PC-9 (cell line): ENCODE results near the gene HPGD. TPM values are rescaled to one million over a fixed set of nuclear protein-coding genes. Genes with fewer than 3 reads are reported as not detected.
A peak's percentile ranks its signal among the peaks of the same experiment; 100 is the strongest.
"Not testable (repeated sequence)": the region's sequence is repeated elsewhere in the genome, so short reads cannot be mapped to it uniquely, and the experiment has no call there.

ENCODE experiments used
- BruUV-seq: library from RNA; stranded (reverse); fragments of 400-500 nt; replicated peaks from 2 replicates; lab custom pipeline; 2021; lab: Mats Ljungman, UMichigan
- CTCF ChIA-PET: fragments of 300-600 bp; sonication (Branson Sonifier 250); formaldehyde crosslinking; loops from one replicate; lab custom pipeline; 2022; ENCODE audit warnings: antibody characterized with exemption; lab: Charles Lee
- POLR2A ChIA-PET: fragments of 300-600 bp; sonication (Branson Sonifier 250); formaldehyde crosslinking; loops from one replicate; lab custom pipeline; 2022; ENCODE audit warnings: antibody characterized with exemption; ENCODE audit not compliant: unreplicated experiment; lab: Charles Lee
- DNase-seq, 2 experiments: peaks; one replicate each; pipeline versions ENCODE4 v3.0.0 to v3.0.0-alpha.2; 2015 to 2022; ENCODE audit warnings: mixed read lengths in 1 of 2
- H2AFZ ChIP-seq: fragments of 200-600 bp; sonication (generic); 2 replicates; pipeline ENCODE4 v1.8.1; 2017; ENCODE audit warnings: antibody characterized with exemption
- H3F3A ChIP-seq: fragments of 200-600 bp; sonication (generic); 2 replicates; pipeline ENCODE4 v1.8.1; 2017; ENCODE audit warnings: antibody characterized with exemption, mild to moderate bottlenecking, low read depth; ENCODE audit not compliant: insufficient read depth
- H3K27ac ChIP-seq: fragments of 200-600 bp; sonication (generic); 2 replicates; pipeline ENCODE4 v1.6.1; 2016; ENCODE audit warnings: mixed run types
- H3K27me3 ChIP-seq: fragments of 200-600 bp; sonication (generic); 2 replicates; pipeline ENCODE4 v1.6.1; 2016; ENCODE audit warnings: low read depth, mixed run types; ENCODE audit not compliant: insufficient read depth
- H3K36me3 ChIP-seq: fragments of 200-600 bp; sonication (generic); 2 replicates; pipeline ENCODE4 v1.6.1; 2016; ENCODE audit warnings: low read depth, mixed run types
- H3K4me1 ChIP-seq: fragments of 200-600 bp; sonication (generic); replicated peaks from 2 replicates; pipeline ENCODE4 v1.6.1; 2016; ENCODE audit warnings: mixed run types; ENCODE audit not compliant: insufficient read depth
- H3K4me2 ChIP-seq: fragments of 200-600 bp; sonication (generic); 2 replicates; pipeline ENCODE4 v1.6.1; 2017; ENCODE audit warnings: mixed run types
- H3K4me3 ChIP-seq: fragments of 200-600 bp; sonication (generic); 2 replicates; pipeline ENCODE4 v1.6.1; 2016; ENCODE audit warnings: mixed run types
- H3K79me2 ChIP-seq: fragments of 200-600 bp; sonication (generic); 2 replicates; pipeline ENCODE4 v1.6.1; 2017; ENCODE audit warnings: low read depth, mixed run types
- H3K9me2 ChIP-seq: fragments of 200-600 bp; sonication (generic); 2 replicates; pipeline ENCODE4 v1.8.1; 2017; ENCODE audit warnings: mild to moderate bottlenecking; ENCODE audit not compliant: insufficient read depth
- H3K9me3 ChIP-seq: fragments of 200-600 bp; sonication (generic); 2 replicates; pipeline ENCODE4 v1.8.1; 2016; ENCODE audit warnings: low read depth; ENCODE audit not compliant: insufficient read depth
- H4K20me1 ChIP-seq: fragments of 200-600 bp; sonication (generic); 2 replicates; pipeline ENCODE4 v1.8.1; 2017; ENCODE audit not compliant: insufficient read depth
- EZH2 ChIP-seq: fragments of 200-600 bp; sonication (generic); IDR thresholded peaks from 2 replicates; pipeline ENCODE4 v1.8.0; 2017; ENCODE audit warnings: antibody characterized with exemption, low read depth
- intact Hi-C: fragments of 100-400 bp; cut with micrococcal nuclease; formaldehyde crosslinking; loops from one replicate; pipeline ENCODE4 v1.10.0; 2022; ENCODE audit not compliant: unreplicated experiment
- total RNA-seq: library from RNA; stranded (reverse); gene quantifications from 2 replicates; pipeline ENCODE4 v1.2.3, GENCODE V29; 2021
- TF ChIP-seq, protein P1 (sequence below): fragments of 200-600 bp; sonication (generic); conservative IDR thresholded peaks from 2 replicates; pipeline ENCODE4 v1.6.1; 2017; ENCODE audit warnings: mixed run types, antibody characterized with exemption, mild to moderate bottlenecking, moderate library complexity

Gene HPGD
- total RNA-seq, 1 experiment from 2014 or later, result 0.96 TPM

- Histone ChIP-seq H3F3A (no peaks in the 10 kb centered on the region), H3K27me3 (no peaks in the 10 kb centered on the region), H4K20me1 (no peaks in the 10 kb centered on the region), H3K27ac (no peak overlapping the region), H2AFZ (no peak overlapping the region), H3K4me1 (0 out of 2 replicates have a peak, but pooled peaks cover 9% of the 10 kb centered on the region), H3K79me2 (no peaks in the 10 kb centered on the region), H3K36me3 (no peaks in the 10 kb centered on the region), H3K9me3 (no peaks in the 10 kb centered on the region), H3K9me2 (no peaks in the 10 kb centered on the region), H3K4me3 (no peak overlapping the region), H3K4me2 (no peak overlapping the region)
- no TSS peak for BruUV-seq
- TF ChIP-seq EZH2, result no peak
- TF ChIP-seq, protein P1, sequence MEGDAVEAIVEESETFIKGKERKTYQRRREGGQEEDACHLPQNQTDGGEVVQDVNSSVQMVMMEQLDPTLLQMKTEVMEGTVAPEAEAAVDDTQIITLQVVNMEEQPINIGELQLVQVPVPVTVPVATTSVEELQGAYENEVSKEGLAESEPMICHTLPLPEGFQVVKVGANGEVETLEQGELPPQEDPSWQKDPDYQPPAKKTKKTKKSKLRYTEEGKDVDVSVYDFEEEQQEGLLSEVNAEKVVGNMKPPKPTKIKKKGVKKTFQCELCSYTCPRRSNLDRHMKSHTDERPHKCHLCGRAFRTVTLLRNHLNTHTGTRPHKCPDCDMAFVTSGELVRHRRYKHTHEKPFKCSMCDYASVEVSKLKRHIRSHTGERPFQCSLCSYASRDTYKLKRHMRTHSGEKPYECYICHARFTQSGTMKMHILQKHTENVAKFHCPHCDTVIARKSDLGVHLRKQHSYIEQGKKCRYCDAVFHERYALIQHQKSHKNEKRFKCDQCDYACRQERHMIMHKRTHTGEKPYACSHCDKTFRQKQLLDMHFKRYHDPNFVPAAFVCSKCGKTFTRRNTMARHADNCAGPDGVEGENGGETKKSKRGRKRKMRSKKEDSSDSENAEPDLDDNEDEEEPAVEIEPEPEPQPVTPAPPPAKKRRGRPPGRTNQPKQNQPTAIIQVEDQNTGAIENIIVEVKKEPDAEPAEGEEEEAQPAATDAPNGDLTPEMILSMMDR, result no peak
- POLR2A ChIA-PET, result no interaction called here
- no peak for DNase-seq
- intact Hi-C loops, result no loop called here
- CTCF ChIA-PET, result no interaction called here
Measured at GRCh38 chr4:174494726-174495125, 27.6 kb downstream of the HPGD start.

DNA sequence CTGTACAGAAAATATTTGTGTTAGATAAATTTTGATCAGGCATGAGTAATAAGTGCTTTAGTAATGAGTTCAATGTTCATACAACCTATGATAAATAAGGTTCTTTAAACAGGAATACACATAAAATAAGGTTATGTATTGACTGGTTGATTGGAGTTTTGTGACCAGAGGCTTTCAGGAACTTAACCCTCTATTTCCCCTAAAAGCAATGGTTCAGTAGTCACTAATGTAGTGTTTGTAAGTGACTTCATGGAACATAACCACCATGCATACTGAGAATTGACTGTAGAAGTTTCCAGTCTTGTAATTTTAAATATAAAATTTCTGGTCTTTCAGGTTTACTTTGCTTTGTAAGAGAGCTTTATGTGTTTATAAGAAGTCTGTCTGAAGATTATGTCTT lies 28.1 kb downstream of the HPGD start:
- Histone ChIP-seq H2AFZ (no peak overlapping the region), H3K4me1 (0 out of 2 replicates have a peak, but pooled peaks cover 9% of the 10 kb centered on the region), H3K27me3 (no peaks in the 10 kb centered on the region), H3K79me2 (no peaks in the 10 kb centered on the region), H3K4me3 (no peak overlapping the region), H3K9me3 (no peaks in the 10 kb centered on the region), H3K27ac (no peak overlapping the region), H3K36me3 (no peaks in the 10 kb centered on the region), H4K20me1 (no peaks in the 10 kb centered on the region), H3K9me2 (no peaks in the 10 kb centered on the region), H3K4me2 (no peak overlapping the region), H3F3A (no peaks in the 10 kb centered on the region)
- ChIA-PET CTCF (no interaction called here), POLR2A (no interaction called here)
- no peak for TF ChIP-seq EZH2
- TF ChIP-seq, protein P1, result no peak
- intact Hi-C loops, result no loop called here
- no peak for DNase-seq
- no TSS peak for BruUV-seq

- BruUV-seq, result no TSS peak
- H3K36me3 ChIP-seq, result no peaks in the 10 kb centered on the region
- DNase-seq, result no peak
- no peaks in the 10 kb centered on the region for H3K9me2 ChIP-seq
- no peak for TF ChIP-seq EZH2
- TF ChIP-seq, protein P1, result no peak
- H3K27me3 ChIP-seq, result no peaks in the 10 kb centered on the region
- no peaks in the 10 kb centered on the region for H3K9me3 ChIP-seq
- POLR2A ChIA-PET, result interaction anchor here (0.6 to 0.7 kb wide), 2 partner anchors 217 to 376 kb away, joined by 3 to 4 read pairs; no protein-coding TSS in a partner anchor
- H2AFZ ChIP-seq, result no peak overlapping the region
- intact Hi-C loops, result no loop called here
- no peaks in the 10 kb centered on the region for H3F3A ChIP-seq
- no peaks in the 10 kb centered on the region for H4K20me1 ChIP-seq
- 0 out of 2 replicates have a peak, but pooled peaks cover 9% of the 10 kb centered on the region for H3K4me1 ChIP-seq
- CTCF ChIA-PET, result no interaction called here
- H3K4me2 ChIP-seq, result 0 out of 2 replicates have a peak overlapping the region, but pooled peaks have one; percentile 23
- no peak overlapping the region for H3K27ac ChIP-seq
- H3K79me2 ChIP-seq, result no peaks in the 10 kb centered on the region
- H3K4me3 ChIP-seq, result no peak overlapping the region
Measured at GRCh38 chr4:174490451-174490961, 31.8 kb downstream of the HPGD start.

GRCh38 chr4:174488368-174488767 lies 33.9 kb downstream of the HPGD start:
- intact Hi-C loops, POLR2A ChIA-PET, H3K4me2 ChIP-seq, H2AFZ ChIP-seq, DNase-seq, H3K36me3 ChIP-seq, H3K27me3 ChIP-seq, H3K9me2 ChIP-seq, BruUV-seq, H3K27ac ChIP-seq, H3K4me3 ChIP-seq, H3K4me1 ChIP-seq, H4K20me1 ChIP-seq, H3F3A ChIP-seq, CTCF ChIA-PET, H3K79me2 ChIP-seq, H3K9me3 ChIP-seq: not testable (repeated sequence)
